ELR (cell line): ENCODE measurements around the gene PDZK1IP1.
A peak's percentile ranks its signal among the peaks of the same experiment; 100 is the strongest.
"Not testable (repeated sequence)": the region's sequence is repeated elsewhere in the genome, so short reads cannot be mapped to it uniquely, and the experiment has no call there.

ENCODE experiments used
- DNase-seq: peaks from one replicate; pipeline ENCODE4 v3.0.0-alpha.2; 2015; ENCODE audit warnings: low read depth

Gene PDZK1IP1

DNA sequence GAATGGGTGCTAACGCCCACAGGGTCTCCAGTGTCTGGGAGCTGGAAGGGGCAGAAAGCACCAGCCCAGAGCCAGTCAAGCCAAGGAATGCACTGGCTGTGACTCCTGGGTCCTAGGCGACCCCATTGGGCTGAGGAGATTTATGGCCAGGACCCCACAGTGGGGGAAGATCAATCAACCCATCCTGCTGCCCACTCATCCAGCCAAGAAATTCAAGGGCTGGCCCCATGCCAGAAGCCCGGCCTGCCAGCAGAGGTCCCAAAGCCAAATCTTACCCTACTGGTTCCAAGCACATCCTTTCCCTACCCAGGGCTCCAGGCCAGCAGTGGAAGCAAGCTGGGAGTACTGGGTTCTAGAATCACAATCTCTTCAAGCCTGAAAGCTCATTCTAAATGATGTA is 6.8 kb upstream of the PDZK1IP1 start:
- no peak for DNase-seq

DNA sequence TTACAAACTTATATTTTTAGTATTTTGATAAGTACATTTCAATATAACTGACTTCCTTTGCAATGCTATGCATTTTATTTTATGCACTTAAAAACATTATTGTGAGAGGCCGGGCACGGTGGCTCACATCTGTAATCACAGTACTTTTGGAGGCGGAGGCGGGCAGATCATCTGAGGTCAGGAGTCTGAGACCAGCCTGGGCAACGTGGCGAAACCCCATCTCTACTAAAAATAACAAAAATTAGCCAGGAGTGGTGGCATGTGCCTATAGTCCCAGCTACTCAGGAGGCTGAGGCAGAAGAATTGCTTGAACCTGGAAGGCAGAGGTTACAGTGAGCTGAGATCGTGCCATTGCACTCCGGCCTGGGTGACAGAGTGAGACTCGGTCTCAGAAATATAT is 6.1 kb upstream of the PDZK1IP1 start:
- DNase-seq = not testable (repeated sequence)

DNA sequence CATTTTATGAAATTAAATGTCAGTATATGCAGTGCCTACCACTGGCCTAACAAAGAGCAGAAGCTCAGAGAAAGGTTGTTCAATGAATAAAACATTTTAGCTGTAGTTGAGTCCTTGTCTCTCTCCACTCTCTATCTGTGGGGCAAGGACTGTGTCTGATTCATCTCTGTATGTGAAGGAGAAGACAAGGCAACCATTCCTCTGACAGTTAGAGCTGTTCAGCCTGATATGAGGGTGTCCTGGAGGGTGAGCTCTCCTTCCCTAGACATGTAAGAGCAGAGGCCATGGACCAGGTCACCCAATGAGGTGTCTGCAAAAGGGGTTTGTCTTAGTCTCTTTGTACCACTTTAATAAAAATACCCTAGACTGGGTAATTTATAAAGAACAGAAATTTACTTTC is 4.5 kb upstream of the PDZK1IP1 start:
- no peak for DNase-seq

DNA sequence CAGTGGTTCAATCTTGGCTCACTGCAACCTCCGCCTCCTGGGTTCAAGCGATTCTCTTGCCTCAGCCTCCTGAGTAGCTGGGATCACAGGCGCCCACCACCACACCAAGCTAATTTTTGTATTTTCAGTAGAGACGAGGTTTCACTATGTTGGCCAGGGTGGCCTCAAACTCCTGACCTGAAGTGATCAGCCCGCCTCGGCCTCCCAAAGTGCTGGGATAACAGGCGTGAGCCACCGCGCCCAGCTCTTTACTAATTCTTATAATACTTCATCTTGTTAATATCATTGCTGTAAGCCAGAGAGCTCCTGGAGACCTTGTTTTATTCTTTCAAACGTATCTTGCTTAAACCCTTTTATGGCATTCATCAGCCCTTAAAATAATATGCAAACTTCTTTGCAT is 3.7 kb upstream of the PDZK1IP1 start:
- not testable (repeated sequence) for DNase-seq

DNA sequence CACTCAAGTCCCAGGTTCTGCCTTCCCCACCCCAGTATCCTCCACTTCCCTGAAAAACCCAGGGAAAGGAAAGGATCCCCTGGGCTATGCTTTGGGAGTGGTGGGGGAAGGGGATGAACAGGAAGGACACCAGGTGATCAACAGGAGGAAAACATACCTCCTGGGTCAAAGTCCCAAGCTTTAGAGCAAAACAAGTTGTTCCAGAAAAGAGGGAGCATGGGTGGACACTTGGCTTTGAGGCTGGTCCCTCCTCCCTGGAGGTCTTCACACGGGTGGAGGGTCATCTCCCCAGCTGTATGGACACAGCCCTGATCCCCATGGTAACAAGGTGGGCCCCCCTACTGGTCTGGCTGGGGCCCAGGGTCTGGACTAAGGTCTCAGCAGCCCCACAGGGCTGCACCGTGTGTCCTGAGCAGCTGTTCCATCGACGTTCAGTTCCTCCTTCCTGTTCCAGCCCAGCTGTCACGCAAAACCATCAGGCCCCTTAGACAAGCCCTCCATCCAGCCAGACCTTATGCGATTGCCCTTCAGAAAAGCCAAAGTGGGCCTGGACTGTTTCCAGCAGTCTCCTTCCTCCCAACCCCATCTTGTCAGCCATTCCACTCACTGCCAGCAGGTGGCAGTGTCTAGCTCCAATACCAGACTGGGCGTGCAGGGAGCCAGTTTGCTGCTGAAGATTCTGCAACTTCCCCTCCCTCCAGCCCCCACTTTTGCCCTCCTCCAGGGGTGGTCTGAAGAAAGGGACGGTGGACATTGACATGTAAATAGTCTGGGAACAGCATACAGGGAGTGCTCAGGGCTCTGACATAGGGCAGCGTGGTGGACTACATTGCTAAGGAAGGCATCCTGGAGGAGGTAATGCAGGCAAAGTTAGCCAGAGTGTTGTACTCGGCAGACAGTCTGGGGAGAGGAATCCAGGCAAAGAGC is 2.9 kb upstream of the PDZK1IP1 start:
- DNase-seq = peak; percentile 71

DNA sequence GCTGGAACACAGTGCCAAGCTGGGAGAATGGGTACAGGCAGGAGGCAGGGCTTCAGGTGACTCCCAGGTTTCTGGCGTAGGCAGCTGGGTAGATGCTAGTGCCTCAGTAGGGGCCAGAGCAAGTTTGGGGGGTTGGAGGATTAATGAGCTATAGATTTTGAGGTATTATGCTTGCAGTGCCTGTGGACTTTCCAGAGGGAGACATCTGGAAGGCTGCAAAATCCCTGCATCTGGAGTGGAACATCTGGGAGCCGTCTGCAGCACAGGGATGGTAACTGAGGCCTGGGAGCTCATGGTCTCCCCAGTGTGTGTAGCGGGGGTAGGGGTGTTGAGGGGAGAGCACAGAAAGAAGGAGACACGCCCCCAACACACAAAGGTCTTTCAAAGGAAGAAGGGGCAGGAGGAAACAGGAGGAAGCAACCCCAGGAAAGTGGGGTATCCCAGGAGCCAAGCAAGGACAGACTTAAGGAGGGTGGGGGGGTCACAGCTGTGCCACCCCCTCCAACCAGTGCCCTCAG is 2.2 kb upstream of the PDZK1IP1 start:
- no peak for DNase-seq

DNA sequence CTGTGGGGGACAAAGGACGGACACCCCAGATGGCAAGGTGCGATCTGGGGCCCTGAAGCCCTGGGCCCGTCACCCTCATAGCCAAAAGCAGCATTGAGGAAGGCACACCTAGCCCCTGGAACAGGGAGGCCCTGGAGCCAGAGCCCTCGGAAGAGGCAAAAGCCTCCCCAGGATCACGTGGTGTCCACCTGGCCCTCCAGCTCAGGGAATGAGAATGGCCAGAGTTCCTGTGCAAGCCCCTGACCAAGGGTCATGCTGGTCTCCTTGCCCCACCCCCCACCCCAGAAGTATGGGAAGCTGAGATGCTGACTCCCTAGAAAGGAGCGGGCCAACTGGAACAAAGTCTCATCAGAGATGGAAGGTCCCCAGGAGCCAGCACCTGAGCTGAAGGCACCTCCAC is 1.0 kb upstream of the PDZK1IP1 start:
- no peak for DNase-seq

DNA sequence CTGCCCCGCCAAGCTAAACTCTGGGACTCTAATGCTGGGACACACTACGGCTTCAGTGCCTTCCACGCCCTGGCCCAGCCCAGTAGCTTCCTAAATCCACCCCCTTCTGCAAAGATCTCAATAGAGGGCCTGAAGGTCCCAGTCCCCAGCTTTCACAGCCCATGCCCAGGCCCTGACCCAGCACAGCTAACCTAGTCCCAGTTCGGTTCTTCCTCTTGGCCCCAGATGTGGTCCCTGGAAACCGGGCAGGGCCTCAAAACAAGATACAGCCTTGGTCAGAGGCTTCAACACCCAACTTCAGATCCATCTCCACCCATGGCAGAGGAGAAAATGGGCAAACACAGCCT is 646 bp upstream of the PDZK1IP1 start:
- no peak for DNase-seq

DNA sequence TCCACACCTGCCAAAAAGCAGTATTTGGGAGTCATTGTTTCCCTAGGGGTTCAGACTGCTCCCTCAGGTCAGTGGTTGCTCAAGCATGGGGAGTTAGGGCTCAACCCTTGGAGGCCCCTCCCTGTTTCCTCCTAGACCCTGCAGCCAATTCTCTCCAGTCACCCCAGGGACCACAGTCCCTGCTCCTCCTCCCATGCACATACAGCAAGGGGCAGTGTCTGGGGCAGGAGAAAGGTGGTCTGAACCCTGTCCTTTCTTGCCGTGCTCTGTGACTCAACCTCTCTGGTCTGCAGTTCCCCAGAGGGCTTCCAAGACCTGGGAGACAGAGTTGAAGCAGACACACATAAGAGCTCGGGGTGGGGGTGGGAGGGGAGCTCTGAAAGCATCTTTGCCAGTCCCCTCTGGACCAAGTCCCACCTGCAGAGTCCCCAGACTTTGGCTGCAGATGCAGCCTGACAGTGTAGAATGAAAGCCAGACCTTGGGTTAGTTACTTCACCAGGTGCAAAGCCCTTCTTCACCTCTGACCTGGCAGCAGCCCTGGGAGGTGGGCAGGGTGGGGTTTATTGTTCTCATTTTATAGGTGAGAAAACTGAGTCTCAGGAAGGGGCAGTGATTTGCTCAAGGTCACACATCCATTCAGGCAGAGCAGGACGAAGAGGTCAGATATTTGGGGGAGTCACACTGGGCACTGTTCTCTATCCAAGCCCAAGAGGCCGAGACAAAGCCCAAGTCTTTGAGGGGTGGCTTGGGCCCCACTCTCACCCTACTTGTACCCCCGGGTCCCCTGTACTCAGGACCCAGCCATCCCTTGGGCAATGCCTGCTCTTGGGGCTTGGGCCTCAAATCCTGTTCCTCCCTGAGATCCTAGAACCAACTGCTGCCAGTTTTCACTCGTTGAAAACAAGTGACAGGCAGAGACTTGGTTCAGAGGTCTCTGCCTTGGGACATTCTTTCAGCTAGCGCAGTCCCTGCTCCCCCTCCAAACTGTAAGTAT is 748 bp downstream of the PDZK1IP1 start:
- DNase-seq = no peak

DNA sequence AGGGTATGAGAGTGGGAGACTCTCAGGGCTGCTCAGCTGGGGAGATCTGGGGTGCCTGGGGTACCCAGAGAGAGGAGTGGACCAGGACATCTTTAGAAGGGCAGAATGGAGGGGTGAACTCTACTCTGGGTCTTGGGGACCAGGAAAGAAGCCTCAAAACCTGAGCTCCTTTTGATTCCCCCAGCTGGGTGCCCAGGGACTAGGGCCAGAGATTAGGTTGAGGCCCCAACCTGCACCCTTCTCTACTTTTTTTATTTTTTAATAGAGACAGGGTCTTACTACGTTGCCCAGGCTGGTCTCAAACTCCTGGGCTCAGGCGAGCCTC is 1.9 kb downstream of the PDZK1IP1 start:
- no peak for DNase-seq

DNA sequence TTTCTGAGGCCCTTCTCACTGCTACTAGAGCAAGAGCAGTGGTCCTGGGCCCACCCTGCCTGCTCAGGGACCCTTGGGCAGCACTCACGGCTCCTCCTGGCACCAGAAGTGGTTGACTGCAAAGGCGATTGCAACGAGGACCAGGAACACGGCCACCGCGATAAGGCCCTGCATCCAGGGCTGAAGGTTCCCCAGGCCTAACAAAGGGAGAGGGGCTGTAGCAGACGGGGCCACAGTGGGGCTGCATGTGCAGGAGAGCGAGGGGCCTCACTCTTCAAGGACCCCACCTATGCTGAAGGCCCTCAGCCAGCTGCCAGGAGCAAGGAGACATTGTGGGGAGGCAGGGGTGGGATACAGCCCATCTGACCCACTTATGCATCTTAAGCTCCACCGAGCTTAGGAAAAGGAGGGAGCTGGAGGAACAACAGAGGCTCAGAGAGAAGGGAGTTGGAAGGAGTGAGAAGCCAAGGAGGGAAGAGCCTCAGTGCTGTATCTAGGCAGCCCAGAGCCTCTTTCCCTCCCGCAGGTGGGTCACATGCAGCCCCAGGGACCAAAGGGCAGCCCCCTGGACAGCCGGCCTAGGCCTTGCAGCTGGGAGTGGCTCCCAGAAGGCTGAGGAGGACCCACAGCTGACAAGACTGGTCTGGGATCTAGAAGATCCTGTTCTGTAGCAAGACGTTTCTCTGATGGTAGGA is 2.5 kb downstream of the PDZK1IP1 start:
- no peak for DNase-seq

DNA sequence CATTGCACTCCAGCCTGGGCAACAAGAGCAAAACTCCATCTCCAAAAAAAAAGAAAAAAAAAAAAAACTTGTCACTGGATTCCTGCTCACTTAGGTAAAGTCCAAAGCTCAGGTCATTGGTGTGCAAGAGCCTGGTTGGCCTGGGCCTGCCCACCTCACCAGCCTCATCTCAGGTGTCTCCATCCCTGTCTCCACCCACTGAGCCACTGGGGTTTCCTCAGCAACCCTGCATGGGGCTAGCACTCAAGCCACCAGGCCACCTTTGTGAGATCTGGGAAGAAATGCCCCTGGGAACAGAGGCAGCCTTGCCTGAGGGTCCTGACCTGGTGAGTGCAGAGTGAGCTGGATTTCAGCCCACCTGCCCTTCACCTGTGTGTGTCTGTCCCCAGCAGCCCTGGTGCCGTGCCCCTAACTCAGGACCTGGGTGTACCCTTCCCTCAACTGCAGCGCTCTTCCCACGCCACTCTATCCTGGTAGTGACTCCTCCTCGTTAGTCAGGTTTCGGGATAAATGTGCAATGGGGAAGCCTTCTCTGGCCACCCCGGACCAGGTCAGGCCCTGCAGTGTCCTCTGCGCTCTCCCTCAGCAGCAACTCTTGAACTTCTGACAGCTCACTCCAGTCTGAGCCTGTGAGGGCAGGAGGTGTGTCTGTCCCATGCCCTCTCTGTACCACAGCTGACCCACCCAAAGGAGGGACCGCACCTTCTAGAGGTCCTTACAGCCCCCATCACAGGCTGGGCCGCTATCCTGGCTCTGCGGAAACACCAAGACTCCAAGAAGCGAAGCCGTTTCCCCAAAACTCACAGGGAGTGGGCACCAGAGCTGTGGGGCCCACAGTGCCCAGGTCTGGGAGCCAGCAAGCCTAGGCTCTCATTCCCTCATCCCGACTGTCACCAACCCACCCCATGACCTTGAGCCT is 3.3 kb downstream of the PDZK1IP1 start:
- DNase-seq = no peak

DNA sequence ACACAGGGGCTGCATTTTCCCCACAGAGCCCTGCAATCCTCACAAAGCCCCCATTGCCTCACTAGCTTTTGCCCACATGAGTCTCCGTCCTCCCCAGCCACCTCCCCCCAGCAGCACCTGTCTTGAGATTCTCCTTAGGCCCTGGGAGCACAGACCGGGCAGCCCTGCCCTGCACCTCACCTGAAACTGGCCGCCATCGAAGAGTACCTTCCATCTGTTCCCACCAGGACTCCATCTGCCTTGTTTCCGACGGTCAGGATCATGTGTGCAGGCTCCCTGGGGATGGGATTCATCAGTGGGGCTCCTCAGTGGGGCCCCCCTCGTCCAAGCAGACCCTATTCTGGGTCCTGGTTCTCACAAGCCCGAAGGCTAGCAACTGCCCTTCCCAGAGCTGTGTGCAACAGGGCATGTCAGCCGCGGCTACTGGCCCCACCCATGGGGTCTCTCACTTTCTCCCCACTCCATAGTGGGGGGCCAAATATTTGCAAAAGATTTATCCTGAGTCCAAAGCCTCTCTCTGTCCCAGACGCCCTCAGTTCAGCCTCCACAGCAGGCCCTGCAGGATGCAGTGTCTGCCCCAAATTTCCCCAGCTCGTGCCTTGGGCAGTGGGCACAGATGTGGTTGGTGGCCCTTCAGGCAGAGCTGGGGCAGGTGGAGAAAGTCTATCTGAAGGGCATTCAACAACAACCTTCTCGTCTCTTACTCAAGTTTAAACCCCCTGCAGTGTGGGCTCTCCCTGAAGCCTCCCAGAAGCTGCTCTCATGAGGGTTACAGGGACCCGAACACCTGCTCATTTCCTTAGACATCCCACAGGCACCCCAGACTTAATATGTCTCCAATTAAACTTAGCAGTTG is 4.8 kb downstream of the PDZK1IP1 start:
- DNase-seq = no peak

DNA sequence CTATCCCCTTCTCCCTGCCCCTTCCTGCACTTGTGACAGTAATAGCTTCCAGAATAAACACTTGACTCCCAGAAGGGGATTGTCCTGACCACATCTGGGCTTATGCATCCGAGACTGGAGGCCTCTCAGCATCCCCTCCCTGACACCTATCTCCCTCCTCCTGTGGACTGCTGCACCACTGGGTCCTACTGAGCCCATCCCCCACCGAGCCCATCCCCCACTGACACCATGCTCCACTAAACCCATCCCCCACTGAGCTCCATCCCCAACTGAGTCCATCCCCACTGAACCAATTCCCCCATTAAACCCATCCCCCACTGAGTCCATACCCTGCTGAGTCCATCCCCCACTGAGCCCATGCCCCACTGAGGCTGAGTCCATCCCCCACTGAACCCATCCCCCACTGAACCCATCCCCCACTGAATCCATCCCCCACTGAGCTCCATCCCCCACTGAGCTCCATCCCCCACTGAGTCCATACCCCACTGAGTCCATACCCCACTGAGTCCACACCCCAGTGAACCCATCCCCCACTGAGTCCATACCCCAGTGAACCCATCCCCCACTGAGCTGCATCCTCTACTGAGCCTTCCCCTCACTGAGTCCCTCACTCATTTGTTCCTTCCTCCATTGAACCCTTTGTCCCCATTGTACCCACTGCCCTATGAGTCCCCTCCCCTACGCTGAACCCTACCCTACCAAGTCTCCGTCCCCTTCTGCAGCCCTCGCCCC is 5.6 kb downstream of the PDZK1IP1 start:
- no peak for DNase-seq

DNA sequence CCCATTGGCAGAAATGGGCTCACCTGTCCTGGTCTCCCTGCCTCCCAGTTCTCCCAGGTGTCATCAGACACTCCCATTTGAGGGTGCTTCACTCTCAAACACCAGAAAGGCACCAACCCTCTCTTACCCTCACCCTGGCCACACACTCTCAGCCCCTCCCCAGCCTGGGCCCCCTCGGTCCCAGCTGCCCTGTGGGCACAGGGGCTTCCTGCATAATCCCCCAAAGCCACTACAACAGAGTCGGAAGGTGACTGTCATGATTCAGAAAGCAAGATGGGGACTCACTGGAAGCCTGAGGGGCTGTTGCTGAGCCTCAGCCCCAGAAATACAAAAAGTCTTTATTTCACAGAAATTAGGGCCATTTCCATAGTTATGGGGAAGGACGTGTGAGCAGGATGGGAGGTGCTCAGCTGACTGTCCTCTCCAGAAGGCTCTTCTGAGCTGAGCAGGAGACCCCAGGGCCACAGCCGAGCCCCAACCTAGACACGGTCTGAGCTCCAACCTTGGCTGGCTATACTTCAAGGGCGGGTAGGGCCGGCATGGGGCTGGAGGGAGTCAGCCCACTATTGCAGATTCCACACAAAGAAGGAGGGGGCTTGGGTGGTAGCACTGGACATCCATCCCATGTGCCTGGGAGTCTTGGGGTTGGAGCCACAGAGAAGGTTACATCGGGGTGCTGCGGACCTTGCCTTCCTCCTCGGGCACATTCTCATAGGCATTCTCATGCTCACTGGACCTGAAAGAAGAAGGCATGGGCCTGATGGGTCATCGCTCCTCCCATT is 6.3 kb downstream of the PDZK1IP1 start:
- no peak for DNase-seq

DNA sequence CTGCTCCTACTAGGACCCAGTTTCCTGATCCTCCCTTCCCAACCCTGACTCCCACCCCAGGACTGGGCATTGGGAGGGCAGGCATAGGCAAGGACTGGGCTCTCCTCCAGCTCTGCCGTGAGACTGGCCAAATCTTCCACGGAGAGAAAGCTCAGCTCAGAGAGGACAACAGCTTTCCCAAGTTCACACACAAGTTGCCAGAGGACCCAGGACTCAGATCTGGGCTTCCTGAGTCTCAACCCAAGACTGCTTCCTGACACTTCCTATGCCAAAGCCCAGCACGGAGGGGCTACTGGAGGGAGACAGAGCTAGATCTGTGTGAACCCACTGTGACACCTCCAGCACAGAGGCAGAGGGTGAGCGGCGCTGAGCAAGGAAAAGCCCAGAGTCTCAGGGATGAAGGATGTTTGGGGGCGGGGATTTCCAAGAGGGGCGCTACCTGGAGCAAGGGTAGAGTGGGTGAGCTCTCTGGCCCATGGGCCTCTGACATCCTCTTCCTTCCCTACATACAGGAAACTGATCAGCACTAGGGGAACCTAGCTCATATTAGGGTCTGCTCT is 7.1 kb downstream of the PDZK1IP1 start:
- DNase-seq = no peak

DNA sequence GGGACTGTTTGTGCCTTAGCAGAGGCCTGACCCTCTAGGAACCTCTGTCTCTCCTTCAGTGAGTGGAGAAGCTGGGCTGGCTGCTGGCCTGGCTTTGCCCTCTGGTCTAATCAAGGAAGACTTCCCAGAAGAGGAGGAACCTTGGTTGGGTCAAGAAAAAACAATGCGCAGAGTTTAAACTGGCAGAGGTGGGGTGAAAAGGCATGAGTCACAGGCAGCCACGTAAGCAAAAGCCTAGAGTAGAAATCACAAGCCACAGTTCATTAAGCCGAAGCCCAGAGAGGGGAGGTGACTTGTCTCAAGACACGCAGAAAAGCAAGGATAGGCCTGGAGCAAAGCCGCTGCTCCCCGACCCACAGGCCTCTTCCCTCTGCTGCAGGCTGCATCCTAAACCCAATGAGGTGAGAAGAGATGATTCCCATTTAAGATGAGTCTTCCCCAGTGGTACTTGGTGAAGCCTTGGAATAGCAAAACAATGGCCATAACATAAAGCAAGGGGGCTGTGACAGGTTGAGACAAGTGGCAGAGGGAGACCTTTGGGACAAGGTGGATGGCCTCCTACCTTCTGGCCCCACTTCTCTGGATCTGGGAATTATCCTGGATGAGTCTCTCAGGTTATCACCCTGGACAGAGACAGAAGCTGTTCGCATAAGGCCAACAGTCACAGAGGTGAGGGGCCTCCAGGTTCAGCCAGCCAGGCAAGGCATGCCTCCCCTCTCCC is 7.7 kb downstream of the PDZK1IP1 start:
- DNase-seq = peak; percentile 70
